ENCODE results near the gene NCK2.

DNA sequence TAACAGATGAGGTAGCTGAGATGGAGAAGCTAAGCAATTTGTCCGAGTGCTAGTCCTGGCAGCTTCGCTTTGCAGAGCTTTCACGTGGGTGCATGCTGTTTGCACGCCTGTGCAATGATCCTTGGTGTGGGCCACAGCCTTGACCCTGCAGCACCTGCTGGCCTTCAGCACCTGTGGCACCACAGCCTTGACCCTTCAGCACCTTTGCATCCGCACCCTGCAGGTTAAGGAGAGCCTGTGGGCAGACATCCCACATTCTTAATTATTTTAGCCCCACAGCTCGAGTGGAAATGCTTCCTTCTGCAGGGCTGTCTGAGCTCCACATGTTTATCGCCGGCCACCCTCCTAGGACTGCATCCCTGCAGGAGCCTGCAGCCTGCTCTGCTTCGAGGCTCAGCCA, 19.3 kb downstream of the NCK2 start:
- TF ChIP-seq, protein P1, sequence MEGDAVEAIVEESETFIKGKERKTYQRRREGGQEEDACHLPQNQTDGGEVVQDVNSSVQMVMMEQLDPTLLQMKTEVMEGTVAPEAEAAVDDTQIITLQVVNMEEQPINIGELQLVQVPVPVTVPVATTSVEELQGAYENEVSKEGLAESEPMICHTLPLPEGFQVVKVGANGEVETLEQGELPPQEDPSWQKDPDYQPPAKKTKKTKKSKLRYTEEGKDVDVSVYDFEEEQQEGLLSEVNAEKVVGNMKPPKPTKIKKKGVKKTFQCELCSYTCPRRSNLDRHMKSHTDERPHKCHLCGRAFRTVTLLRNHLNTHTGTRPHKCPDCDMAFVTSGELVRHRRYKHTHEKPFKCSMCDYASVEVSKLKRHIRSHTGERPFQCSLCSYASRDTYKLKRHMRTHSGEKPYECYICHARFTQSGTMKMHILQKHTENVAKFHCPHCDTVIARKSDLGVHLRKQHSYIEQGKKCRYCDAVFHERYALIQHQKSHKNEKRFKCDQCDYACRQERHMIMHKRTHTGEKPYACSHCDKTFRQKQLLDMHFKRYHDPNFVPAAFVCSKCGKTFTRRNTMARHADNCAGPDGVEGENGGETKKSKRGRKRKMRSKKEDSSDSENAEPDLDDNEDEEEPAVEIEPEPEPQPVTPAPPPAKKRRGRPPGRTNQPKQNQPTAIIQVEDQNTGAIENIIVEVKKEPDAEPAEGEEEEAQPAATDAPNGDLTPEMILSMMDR (IDR thresholded peaks at IDR 0.05; ENCODE audit: low read length): no peak
- no peak for TF ChIP-seq EZH2 (optimal IDR thresholded peaks at IDR 0.05; ENCODE audit: low read depth, low read length)

Measured in MM.1S (cell line).